DMS53 treated with DMSO at 0.1 percent for 48 hours (cell line): ENCODE measurements around the gene MLF1.

ENCODE experiments used
- DNase-seq: peaks from one replicate; lab custom pipeline; 2025; ENCODE audit not compliant: unreplicated experiment; lab: John Stamatoyannopoulos, UW

MLF1 gene

DNA sequence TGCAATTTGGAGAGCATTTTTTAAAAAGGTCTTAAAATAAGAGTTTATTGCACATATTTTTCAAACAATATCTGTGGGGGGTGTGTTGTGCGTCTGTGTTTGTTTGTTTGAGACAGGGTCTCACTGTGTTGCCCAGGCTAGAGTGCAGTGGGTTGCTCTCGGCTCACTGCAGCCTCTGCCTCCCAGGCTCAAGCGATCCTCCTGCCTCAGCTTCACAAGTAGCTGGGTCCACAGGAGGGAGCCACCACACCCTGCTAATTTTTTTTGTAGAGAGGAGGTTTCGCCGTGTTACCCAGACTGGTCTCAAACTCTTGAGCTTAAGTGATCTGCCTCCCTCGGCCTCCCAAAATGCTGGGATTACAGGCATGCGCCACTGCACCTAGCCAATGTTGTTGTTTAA lies 2.7 kb downstream of the MLF1 start:
- DNase-seq = no peak

DNA sequence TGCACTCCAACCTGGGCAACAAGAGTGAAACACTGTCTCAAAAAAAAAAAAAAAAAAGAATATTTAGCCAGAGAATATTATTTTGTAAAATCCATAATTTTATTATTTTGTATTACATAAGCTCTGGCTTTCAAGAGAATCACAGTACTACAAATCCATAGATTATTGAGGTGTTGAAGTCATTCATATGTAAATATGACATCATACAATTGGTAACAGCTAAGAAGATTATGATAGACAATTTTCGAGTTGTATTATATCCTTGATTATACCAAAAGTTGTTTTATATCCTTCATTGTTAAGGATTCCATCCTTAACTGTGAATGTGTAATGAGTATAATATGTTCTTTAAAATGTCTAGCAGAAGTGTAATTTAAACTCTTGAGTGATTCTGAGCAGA lies 3.7 kb downstream of the MLF1 start:
- no peak for DNase-seq

DNA sequence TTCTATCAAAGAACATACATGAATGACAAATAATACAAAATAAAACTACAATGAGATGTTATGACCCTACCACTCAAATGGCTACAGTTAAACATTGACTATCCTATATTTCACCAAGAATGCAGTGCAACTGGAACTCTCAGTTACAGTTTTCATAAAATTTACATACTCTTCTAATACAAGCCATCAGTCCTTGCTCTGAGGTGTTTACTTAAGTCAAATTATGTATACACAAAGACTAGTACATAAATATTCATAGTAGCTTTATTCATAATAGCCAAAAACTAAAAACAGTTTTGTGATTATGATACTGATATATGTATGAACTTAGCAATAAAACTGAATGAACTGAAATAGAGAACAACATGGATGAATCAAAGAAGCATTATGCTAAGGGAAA lies 19.2 kb downstream of the MLF1 start:
- DNase-seq = no peak

DNA sequence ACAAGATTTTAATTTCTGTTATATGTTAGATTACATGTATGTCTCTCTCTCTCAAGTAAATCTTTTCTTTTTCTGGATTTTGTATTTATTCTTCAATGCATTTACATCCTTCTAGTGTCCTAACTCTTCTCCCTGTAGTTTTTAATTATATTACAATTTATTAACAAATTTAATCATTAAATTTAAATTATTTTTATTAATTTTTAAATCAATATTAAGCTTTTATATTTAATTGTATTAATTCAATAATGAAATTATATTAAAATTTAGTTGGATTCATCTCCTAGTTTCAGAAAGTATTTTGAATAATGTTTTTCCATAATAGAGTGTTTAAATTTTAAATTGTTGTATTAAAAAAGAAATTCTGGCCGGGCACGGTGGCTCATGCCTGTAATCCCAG lies 29.8 kb downstream of the MLF1 start:
- no peak for DNase-seq

DNA sequence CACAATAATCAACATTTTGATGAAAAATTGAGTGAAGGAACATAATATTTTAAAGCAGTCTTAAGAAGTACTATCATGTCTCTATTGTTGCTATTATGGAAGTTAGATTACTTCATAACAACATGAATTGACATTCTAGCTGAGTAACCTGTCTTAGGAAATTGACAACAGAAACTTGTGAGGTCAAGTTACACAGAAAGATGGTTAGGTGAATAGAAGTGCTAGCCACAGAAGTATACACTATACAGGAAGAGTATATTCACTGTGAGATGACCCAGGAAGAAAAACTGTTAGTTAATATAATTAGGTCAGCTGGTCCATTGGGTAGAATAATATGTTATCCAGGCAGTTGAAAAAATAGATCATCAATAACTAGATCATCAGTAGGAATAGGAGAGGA lies 31.2 kb downstream of the MLF1 start:
- no peak for DNase-seq

DNA sequence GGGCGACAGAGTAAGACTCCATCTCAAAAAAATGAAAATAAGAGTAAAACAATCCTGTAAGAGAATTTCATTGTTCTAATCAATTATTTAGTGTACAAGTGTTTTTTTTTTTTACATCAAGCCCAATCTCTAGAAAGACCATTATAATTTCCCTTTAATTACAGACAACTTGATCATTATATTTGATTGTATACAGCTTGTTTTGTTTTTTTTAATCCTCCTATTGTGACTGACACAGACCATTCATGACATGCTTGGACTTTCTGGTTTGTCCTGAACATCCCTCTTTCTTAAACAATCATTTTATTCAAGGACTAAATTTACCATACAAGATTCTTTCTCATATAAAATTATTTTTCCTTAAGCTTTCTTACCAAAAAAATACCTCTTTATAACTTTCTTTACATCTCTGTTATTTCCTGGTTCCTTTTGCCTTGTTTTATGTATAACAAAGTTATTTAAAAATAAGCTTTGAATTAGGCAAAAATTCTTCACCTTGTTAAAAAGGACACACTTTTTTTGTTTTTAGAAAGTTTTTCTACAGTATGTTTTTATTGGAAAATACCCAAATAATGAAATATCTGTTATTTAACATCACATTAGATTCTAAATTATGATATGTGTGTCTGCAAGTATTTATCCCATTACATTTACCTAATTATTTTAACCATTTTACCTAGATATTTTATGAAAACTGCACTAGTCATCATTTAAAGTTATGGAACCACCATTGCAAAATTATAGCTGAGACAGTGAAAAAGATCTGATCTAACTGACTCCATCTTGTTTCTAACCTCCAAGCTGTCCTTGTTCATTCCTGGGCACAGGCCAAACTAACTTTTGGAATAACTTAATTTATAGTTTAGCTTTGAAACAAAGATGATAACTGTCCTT lies 47.2 kb downstream of the MLF1 start:
- no peak for DNase-seq

DNA sequence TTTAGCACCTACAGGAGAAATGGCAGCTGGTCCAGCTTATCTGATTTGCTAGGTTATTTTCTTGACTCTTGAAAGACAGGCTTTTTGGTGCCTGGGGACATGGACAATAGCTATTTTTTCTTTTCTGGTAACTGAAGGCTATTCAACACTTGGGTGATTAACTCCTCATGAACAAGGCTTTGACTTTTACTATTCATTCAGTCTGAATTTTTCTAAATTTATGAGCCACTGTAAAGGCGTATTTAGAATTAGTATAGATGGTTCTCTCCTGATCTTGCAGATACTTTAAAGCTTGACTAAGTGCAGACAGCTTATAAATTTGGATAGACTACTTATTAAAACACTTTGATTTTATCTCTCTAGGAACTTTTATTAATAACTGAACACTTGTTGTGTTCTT lies 54.9 kb downstream of the MLF1 start:
- no peak for DNase-seq

DNA sequence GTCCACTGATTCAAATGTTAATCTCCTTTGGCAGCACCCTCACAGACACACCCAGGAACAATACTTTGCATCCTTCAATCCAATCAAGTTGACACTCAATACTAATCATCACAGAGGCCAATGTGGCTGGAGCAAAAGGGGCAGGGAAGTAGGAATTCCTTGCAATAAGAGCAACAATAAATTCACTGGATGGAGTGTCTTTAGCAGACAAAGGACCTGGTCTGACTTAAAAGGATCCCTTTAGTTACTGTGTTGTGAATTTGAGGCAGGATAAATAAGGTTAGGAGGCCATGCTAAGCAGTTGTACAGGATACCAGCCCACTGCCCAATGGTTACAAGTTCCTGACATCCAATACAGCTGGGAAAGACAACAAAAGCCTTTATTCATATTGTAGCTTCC lies 61.0 kb downstream of the MLF1 start:
- no peak for DNase-seq

DNA sequence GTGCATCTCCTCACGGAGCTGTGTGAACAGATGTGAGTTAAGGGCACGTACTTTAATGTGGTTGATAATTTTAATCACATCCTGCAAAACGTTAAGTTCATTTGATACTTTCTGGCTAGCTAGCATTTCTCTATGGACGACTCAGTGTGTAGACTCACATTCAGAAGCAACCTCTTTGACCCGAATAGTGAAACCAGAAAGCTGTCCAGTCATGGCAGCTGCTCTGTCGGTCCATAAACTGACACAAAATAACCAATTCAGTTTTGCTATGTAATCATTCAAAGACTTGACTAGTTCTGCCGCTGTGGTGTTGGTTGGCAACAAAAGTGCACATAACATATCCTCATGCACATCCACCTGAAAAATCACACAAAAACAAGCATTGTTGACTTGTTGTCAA lies 69.7 kb downstream of the MLF1 start:
- DNase-seq = no peak

DNA sequence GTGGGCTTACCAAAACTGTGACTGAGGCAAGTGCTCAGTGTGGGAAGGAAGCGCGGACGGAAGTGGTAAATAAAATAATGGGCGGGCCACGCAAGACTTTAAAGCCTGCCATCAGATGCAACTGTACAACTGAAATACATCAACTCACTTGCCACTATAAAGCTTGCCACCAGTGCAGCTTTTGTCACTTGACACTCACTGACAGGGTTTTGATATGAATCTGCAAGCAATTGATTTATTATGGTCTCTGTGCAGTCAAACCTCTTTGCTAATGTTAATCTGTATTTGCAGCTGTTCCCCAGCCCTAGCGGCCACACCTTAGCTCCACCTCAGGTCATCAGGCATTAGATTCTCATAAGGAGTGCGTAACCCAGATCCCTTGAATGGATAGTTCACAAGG lies 71.0 kb downstream of the MLF1 start:
- no peak for DNase-seq

DNA sequence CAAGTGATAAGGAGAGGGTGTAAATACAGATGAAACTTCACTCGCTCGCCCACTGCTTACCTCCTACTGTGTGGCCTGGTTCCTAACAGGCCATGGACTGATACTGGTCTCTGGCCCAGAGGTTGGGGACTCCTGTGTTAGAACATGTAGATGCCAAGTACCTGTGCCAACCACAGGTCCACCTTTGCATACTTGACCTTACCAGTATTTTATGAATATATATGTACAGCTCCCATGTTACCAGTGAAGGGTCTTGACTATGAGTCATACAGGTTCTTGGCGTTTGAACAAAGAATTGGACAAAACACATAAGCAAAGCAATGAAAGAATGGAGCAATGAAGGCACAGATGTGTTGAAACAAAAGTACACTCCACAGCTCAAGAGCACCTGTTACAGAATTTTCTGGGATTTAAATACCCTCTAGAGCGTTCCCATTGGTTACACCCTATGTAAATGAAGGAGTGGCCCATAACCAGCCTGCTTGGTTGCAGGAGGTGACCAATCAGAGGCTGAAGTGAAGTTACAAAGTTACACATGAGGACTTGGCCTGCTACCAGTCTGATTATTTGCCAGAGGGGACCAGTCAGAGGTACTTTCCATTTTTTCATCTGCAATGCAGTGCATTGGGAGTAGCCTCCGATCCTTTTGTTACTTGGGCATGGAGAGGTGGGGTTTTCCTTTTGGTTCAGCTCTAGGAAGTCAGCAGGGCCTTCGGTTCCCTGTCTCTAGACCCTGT lies 71.6 kb downstream of the MLF1 start:
- DNase-seq = no peak

DNA sequence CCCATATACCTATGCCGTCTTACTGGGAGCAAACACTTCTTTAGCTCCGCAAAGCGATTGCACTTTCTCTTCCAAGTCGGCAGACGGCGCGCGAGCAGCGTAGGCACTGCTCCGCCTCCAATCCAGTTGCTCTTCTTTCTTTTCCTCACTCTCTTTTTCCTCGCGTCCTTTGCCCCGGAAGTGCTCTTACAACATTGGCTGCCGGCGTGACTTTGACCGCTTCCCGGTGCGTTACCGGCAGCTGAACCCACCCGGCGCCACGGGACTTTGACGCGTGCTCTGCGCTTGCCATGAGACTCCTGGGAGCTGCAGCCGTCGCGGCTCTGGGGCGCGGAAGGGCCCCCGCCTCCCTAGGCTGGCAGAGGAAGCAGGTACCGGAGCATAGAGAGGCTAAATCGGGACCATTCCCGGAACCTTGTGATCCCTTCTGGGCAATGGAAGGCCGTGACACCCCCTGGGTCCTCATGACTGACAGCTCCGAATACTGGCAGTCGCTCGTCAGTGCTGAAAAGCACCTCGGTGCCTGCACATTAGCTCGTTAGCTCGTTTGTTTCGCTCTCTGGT lies 73.4 kb downstream of the MLF1 start, which contains the start of gene GFM1:
GFM1 (plus strand) TSS at position 183 of the 564 bp plus-strand sequence; CDS start at position 291, 108 bp downstream.
- peak; percentile 94 for DNase-seq

DNA sequence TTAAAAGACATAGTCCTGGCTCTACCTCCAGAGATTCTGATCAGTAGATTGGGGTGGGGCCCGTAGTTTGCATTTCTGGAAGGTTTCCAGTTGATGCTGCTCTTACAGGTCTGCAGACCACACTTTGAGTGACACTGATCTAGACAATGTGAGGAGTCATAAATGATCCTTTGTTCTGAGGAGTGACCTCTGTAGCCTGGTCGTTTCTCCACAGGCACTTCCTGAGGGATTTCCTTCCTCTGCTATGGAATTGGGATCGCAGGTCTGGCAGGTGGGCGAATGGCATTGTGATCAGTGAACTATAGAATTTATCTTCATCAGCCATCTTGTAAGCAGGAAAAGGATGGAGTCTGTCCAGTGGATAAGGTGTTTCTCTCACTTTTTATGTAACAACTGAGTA lies 78.8 kb downstream of the MLF1 start:
- DNase-seq = no peak

DNA sequence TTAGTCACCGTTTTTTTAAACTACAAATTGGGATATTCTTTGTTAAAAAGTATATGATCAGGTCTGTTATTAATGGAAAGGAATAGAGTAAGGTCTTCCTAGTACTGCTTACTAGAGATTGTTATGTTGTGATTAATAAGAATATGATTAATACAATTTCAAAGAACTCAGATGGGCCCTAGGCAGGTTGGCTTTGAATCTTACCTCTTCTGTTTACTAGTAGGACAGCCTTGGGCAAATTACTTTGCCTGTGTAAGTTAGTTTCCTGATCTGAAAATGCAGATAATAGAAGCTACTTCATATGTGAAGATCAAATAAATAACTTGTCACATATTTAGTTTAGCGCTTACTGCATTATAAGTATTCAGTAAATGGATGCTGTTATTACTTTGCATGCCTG lies 80.2 kb downstream of the MLF1 start:
- no peak for DNase-seq

DNA sequence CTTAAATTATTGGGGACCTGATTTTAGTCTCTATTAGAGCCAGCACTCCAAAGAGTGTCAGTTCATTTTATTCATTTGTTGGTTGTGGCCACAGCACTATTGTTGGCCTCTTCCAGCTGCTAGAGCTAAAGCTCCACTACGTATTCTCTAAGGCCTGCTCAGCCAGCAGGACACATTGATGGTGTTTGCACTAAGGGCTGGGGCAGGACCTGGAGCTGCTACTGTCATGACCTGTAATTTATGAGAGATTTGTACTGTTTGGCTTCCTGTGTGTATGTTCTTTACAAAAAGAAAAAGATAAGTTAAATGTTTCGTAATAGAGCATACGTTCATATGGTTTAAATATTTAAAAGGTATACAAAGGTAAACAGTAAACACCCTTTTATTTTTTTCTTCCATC lies 81.5 kb downstream of the MLF1 start:
- no peak for DNase-seq
